GM21367 (cell line): ENCODE data around the gene PNMA6F.
"Not testable (repeated sequence)": the region's sequence is repeated elsewhere in the genome, so short reads cannot be mapped to it uniquely, and the experiment has no call there.

Experiments
- ATAC-seq: cut with Tn5 transposase; IDR thresholded peaks from one replicate; pipeline ENCODE4 v1.9.1; 2021; ENCODE audit not compliant: unreplicated experiment

The PNMA6F gene

GRCh38 chrX:153336121-153336894 is 14.7 kb upstream of the PNMA6F start:
- no peak for ATAC-seq

GRCh38 chrX:153334654-153335295 is 13.2 kb upstream of the PNMA6F start:
- no peak for ATAC-seq

- peak; percentile 77 for ATAC-seq
These were observed 12.5 kb upstream of the PNMA6F start, which contains the start of gene ZNF275 for GRCh38 chrX:153333821-153334653. Gene ZNF275, plus strand, starts transcription at chrX:153334153. Its CDS starts 2,527 bp downstream, at chrX:153336680.

- no peak for ATAC-seq
These were observed 11.7 kb upstream of the PNMA6F start for GRCh38 chrX:153333266-153333665.

GRCh38 chrX:153327561-153327960 is 6.0 kb upstream of the PNMA6F start:
- no peak for ATAC-seq

GRCh38 chrX:153320555-153321184 is 897 bp downstream of the PNMA6F start:
- ATAC-seq: no peak

- ATAC-seq: not testable (repeated sequence)
These were observed 1.5 kb downstream of the PNMA6F start for GRCh38 chrX:153320047-153320443.

- no peak for ATAC-seq
These were observed 2.1 kb downstream of the PNMA6F start for GRCh38 chrX:153319295-153320046.

GRCh38 chrX:153318811-153319210 is 2.8 kb downstream of the PNMA6F start:
- no peak for ATAC-seq

GRCh38 chrX:153317996-153318722 is 3.4 kb downstream of the PNMA6F start:
- ATAC-seq: no peak

GRCh38 chrX:153317306-153317705 is 4.3 kb downstream of the PNMA6F start:
- no peak for ATAC-seq

GRCh38 chrX:153312842-153313241 is 8.7 kb downstream of the PNMA6F start:
- no peak for ATAC-seq

GRCh38 chrX:153312041-153312440 is 9.5 kb downstream of the PNMA6F start:
- ATAC-seq: no peak

- no peak for ATAC-seq
These were observed 10.7 kb downstream of the PNMA6F start for GRCh38 chrX:153310901-153311300.

- ATAC-seq: no peak
These were observed 14.0 kb downstream of the PNMA6F start for GRCh38 chrX:153307276-153308178.

- no peak for ATAC-seq
These were observed 14.9 kb downstream of the PNMA6F start for GRCh38 chrX:153306527-153307115.

- no peak for ATAC-seq
These were observed 15.6 kb downstream of the PNMA6F start for GRCh38 chrX:153305972-153306371.

GRCh38 chrX:153304988-153305736 is 16.4 kb downstream of the PNMA6F start:
- no peak for ATAC-seq
